ENCODE data around the gene TOE1.

Gene TOE1

DNA sequence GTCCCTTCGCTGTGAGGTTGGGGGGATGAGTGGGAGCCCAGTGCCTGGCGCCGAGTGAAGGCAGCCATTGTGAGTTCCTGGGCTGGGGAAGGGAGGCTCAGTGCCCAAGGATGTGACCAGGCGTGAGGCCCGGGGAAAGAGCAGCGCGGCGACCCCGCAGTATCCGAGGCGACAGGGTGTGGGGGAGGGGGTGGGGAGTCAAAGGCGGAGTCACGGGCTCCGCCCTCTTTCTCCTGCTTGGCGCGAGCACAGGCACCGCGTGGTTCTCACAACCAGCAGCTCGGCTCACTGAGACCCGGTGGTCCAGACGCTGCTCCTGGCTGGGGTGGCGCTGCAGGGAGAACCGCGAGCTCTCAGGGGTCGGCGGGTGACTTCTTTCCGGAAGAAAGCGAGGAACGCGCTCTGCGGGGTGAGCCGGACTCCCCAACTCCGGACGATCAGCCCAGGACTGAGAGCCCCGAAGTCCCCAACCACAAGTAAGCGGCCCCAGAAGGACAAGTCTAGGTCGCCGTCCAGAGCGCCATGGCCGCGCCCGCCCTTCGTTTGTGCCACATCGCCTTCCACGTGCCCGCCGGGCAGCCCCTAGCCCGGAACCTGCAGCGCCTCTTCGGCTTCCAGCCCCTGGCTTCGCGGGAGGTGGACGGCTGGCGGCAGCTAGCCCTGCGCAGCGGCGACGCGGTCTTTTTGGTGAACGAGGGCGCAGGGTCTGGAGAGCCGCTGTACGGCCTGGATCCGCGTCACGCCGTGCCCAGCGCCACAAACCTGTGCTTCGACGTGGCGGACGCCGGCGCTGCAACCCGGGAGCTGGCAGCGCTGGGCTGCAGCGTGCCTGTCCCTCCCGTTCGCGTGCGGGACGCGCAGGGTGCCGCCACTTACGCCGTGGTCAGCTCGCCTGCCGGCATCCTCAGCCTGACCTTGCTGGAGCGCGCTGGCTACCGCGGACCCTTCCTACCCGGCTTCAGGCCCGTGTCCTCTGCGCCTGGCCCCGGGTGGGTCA lies 13.0 kb upstream of the TOE1 start, which contains the start of gene HPDL:
Gene HPDL (plus strand): TSS at position 269 of the 997 bp plus-strand sequence. CDS start 254 bp downstream, at position 523.
- DNase-seq = peak; percentile 69

- DNase-seq = no peak
Observed at GRCh38 chr1:45327644-45328515, 12.1 kb upstream of the TOE1 start.

GRCh38 chr1:45328680-45329079 lies 11.3 kb upstream of the TOE1 start:
- DNase-seq = no peak

GRCh38 chr1:45329445-45329844 lies 10.5 kb upstream of the TOE1 start:
- no peak for DNase-seq

GRCh38 chr1:45331436-45332345 lies 8.3 kb upstream of the TOE1 start:
- DNase-seq = no peak

DNA sequence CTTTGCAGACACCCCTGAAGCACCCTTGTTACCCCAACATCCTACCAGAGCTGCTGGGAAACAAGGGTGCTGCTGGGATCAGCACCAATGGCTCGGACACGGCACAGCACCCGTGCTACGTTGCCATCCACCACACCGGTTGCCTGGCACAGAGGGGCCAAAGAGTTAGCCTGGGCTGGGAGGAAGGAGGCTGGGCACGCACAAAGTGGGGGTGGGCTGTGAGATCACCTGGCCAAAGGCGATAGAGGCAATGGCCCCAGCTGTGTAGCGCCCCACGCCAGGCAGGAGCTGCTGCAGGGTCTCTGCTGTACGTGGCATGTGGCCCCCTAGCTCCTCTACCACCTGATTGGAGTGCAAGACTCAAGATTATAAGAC lies 7.6 kb upstream of the TOE1 start:
- DNase-seq = no peak

- DNase-seq = no peak
Observed at GRCh38 chr1:45334308-45335245, 5.4 kb upstream of the TOE1 start.

DNA sequence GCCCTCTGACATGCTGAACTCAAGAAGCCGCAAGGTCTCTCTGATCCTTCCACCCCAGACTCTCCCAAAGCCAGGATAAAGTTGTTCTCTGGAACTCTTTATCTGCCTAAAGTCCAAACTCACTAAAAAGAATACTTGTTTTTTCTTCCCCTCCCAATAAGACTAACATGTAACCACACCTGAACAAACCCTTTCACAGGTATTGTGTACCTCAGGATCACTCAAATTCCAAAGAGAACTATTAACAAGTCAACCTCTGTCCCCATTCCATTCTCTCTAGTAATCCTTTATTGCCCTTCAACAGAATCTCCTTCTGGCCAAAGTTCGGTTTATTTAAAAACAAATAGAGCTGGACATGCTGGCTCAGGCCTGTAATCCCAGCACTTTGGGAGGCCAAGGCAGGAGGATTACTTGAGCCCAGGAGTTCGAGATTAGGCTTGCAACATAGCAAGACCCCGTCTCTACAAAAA lies 4.1 kb upstream of the TOE1 start:
- DNase-seq = no peak

DNA sequence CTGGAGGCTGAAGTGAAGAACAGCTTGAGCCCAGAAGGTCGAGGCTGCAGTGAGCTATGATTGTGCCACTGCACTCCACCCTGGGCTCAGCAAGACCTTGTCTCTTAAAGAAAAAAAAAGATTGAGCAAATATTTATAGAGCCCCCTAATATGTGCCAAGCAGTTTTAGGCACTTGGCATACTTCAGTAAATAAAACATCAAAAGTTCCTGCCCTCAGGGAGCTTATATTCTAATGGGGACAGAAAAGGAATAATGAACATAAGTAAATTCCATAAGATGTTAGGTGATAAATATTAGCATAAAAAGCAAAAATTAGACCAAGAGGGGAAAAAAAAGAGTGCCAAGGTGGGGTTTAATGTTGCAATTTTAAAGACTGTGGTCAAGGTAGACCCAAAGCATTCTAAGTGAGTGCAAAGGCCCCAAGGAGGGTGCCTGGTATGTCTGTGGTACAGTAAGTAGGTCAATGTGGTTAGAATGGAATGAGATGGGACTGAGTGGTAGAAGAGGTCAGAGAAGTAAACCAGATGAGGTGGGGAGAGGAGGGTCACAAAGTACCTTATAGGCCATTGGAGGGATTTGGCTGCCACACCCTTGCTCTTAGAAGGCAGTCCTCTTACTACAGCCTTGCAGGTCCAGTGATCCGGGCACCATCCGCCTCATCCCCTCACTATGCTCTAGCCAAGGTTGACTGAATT lies 2.2 kb upstream of the TOE1 start:
- DNase-seq = no peak

GRCh38 chr1:45340816-45341466 lies 971 bp downstream of the TOE1 start:
- no peak for DNase-seq

DNA sequence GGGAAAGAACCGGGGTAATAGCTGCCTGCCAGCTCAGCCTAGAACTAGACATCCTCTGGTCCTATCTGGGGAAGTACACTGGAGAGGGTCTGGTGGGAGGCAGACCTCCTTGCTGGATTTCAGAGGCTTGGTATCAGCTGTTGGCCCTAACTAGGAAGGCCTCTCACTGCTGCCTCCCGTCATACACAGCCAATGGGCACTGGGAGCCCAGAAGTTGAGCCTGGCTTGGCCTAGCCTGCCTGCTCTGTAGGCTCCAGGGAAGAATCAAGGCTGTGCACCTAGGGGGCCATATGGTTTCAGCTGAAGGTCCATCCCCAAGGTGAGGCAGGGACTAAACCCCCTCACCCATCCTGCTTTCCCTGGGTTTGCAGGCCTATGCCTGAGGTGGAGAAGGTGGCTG lies 4.5 kb downstream of the TOE1 start:
- no peak for DNase-seq

GRCh38 chr1:45345014-45345413 lies 5.0 kb downstream of the TOE1 start:
- no peak for DNase-seq

GRCh38 chr1:45346473-45346872 lies 6.5 kb downstream of the TOE1 start:
- DNase-seq = no peak

DNA sequence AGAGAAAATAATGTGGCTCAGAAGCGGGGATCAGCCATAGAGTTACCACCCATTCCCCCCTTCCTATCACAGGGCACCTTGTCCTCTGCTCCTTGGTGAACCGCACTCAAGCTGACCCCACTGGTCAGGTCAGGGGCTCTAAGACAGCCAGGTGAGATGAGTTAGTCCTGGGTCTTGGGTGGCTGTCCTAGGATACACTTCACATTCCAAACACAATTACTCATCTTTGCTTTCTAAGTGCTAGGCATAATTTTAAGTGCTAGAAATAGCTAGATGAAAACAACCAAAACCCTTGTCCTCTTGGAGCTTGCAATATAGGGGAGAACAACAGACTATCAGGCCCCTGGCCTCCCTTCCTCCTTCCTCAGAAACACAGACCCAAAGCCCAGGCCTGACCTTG lies 8.1 kb downstream of the TOE1 start:
- peak; percentile 45 for DNase-seq

DNA sequence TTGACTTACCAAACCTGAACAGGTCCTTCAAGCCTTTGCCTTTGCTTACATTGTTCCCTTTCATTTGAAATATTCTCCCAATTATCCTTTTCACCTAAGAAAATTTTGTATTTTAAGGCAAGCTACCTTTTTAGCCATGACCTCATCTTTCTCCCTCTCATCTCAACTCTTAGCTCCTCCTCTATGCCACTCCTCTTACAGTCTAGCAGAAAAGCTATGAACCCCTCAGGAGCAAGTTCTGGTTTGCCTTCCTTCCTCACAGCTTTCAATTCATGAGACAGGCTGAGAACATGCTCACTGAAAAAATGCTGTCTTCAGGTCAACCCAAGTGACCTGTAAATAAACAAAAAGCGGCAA lies 8.6 kb downstream of the TOE1 start:
- DNase-seq = no peak

DNA sequence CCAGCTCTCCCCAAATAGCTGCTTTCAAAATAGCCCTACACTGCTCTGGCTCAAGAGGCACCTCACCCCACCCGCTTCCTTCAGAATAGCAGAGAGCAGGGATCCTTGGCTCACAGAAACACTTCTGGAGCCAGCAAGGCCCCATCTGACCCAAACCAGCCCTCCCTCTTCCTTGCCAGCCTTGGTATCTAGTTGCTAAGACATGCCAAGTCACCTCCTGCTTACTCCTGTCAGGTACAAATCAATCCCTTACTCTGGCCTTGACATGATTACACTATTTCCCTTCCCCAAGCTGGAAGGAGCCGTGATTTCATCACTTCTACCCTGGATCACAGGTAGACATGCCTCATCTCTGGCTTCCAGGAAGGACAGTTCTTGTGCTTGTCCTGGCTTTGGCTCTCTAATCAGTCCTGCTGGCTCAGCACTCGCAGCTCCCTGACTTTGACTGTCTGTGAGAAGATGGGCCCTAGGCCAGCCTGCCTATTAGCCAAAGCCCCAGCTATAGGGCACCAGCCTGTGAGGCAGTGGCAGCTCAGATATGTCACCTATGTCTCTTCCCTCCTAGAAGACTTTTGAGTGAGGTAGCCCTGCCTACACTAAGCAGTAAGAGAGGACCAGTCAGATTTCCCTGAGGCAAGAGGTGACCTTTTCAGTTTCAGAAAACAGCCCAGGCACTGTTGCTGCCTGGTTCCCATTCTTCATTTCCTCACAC lies 9.2 kb downstream of the TOE1 start:
- DNase-seq = no peak

DNA sequence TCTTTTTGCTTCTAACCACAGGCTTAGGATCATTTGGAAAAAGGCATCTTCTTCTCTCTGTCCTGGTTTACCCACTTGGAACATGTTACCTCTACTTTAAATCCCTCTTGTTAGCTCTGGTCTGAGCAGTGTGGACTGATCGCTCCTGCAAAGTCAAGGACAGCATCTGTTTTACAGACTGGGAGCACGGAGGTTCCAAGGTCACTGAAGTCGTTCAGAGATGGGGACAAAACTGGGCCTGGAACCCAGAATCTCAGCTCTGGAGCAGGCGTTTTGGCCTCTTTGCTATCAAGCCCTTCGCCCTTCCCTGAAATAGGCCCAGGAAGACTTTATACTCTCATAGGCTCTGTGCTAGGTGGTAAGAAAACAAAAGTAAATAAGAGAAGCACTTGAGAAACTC lies 11.5 kb downstream of the TOE1 start:
- DNase-seq = no peak

DNA sequence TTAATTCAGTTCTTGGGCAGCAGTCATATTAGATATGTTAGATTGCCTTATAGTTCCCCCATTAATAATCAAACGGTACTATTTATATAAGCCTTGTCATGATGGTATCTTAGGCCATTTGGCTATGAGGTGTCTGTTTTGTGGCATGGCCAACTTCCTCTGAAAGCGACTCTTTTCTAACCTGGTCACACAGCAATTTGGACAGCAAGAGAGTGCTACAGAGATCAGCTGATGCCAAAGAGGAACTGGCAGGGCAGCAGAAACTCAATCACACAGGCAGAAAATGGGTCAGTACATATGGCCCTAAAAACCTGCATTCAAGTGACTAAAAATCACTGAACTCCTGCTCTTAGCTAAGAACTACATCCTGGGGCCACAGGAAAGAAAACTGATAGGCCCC lies 13.7 kb downstream of the TOE1 start:
- DNase-seq = no peak

GRCh38 chr1:45354838-45355237 lies 14.9 kb downstream of the TOE1 start:
- DNase-seq = no peak
